Embryonic facial prominence (tissue), 1 donor: ENCODE data around the gene NOX4.

Source experiments
- DNase-seq: peaks from one replicate; pipeline ENCODE4 v3.0.0-alpha.2; 2016; ENCODE audit errors: extremely low spot score

NOX4 gene

GRCh38 chr11:89490981-89491690 is at the start of gene NOX4:
NOX4 (minus strand) TSS chr11:89491375; CDS start chr11:89491246, 129 bp downstream.
- DNase-seq = peak; percentile 40

DNA sequence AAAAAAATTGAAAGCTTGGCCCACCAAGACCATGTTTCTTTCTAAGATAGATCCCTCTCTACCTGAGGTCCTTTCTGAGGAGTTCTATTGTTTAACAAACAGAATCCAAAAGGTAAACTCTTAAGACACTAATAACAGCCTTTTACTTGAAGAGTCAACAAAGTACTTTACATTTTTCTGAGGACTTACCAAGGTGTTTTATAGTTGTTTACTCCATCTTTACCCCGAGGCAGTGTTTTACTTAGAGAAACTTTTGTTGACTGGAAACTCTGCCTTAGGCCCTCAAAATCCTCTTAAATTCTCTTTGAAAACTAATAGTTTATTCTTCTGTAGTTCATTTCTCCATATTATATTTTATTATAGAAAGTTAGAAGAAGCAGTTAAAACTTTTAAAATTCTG is 49.7 kb upstream of the NOX4 start:
- DNase-seq = no peak

- DNase-seq = no peak
Measured at GRCh38 chr11:89537936-89538335, 46.8 kb upstream of the NOX4 start.

GRCh38 chr11:89536926-89537325 is 45.8 kb upstream of the NOX4 start:
- DNase-seq = no peak

DNA sequence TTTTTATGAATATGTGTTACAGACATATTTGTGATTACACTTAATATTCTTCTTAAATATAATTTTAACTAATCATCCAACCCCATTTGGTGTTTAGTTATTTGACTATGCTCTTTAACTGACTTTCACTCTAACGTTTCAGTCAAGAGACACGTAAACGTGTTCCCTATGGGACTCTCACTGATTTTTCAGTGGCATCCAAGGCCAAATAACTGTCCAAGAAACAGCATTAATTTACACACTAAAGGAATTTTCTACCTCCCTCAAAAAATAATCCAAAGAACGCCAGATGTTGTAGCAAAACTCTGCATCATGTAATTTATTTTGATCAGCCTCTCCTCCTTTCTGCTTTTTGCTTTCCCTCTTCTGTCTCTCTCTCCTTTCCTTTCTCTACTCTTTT is 44.0 kb upstream of the NOX4 start:
- DNase-seq = no peak

DNA sequence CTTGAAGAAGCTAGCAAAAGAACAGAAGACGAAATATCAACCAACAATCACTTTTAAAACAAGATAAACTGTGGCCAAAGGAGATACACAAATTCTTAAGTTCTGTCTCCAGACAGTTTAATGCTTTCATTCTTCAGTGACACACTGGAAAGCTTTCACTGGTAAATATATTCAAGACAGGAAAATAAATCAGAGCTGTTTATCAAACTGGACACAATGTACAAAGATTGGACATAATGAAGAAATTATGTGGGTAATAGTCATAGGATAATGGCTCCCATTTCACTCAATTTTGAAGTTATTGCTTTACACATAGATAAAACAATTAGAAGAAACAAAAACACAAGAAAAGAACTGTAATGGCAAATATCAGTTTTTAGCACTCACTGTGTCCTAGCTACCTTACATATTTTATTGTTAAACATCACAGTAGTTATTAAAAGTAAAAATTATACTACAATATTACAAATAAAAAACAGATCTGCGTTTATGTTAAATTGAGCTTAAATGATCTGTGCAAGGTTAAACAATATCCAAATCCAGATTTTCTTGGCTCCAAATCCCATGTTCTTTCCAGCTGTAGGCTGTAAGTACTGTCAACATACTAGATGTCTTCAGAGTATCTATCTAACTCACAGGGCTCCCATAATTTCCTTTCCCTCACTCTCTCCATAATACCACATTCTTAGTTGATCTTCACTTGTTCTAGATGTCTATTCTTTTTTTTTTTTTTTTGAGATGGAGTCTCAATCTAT is 38.6 kb upstream of the NOX4 start:
- no peak for DNase-seq

- DNase-seq = no peak
Measured at GRCh38 chr11:89521792-89522191, 30.6 kb upstream of the NOX4 start.

GRCh38 chr11:89521294-89521693 is 30.1 kb upstream of the NOX4 start:
- no peak for DNase-seq

GRCh38 chr11:89516496-89516895 is 25.3 kb upstream of the NOX4 start:
- no peak for DNase-seq

DNA sequence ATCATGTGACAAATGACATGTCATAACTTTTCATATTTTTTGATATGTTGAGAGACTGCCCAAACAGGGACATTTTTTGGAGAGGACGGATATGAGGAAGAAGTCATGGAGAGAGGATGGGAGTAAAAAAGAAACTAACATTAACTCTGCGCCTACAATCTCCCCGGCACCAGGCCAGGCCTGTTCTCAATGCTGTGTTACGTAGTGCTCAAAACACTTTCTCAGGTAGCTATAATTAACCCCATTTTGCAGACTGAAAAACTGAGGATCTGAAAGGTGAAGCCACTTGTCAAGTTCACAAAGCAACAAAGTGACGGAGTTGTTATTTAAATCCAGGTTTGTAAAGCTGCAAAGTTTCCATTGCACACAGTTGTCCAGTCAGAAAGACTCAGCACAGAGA is 17.4 kb upstream of the NOX4 start:
- no peak for DNase-seq

- DNase-seq = no peak
Measured at GRCh38 chr11:89504270-89504669, 13.1 kb upstream of the NOX4 start.

DNA sequence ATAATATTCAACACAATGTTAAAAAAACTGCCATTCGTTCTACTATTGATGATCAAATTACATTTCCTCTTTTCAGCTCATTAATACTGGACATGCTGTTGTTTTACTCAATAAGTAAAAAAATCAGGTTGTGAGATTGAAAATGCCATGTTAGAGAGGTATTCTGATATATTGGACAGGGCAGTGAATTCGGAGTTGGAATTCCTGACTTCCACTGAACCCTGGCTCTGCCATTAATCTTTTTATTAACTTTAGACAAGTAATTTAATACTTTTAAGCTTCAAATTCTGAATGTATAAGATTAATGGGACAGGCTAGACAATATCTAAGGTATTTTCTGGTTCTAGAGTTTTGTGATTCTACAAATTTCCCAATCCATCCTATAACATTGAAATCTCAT is 12.2 kb upstream of the NOX4 start:
- no peak for DNase-seq

- DNase-seq = no peak
Measured at GRCh38 chr11:89502301-89502700, 11.1 kb upstream of the NOX4 start.

GRCh38 chr11:89500336-89500735 is 9.2 kb upstream of the NOX4 start:
- DNase-seq = no peak

- no peak for DNase-seq
Measured at GRCh38 chr11:89498845-89499448, 7.8 kb upstream of the NOX4 start.

DNA sequence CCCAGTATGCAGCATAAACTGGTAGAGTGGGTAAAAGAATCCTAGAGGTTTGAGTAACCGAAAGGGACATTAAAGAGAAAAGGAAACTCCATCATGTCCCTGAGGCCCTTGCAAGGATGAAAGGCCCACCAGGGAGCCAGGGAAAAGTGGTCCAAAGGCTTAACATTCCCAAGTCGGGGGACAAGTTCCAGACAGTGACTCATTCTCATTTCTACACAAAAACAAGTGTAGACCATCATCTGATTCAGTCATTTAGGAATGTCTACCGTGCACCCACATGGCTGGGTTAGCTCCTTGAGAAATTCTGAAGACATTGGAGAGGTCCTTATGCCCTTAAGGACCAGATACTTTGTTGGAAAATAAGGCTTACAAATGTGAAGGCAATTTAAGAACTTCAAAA is 4.8 kb upstream of the NOX4 start:
- DNase-seq = no peak

- DNase-seq = no peak
Measured at GRCh38 chr11:89493431-89493830, 2.3 kb upstream of the NOX4 start.

- DNase-seq = no peak
Measured at GRCh38 chr11:89490602-89490980, 584 bp downstream of the NOX4 start.

DNA sequence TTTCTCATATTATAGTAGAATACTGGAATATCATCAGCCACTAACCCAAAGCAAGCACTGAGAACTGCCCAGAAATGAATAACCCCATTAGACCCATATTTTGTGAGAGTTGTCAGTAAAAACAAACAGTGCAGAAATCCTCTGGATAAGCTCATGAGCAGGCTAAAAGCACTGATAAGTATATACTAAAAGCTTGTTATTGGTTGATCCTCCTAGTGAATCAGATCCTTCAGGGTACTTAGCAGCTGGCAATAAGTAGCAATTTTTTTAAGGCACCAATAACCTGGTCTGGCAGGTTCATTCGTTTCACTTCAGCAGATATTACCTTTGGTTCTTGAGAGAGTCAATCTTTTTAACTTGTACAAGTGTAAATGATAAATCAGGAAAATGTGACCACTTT is 1.2 kb downstream of the NOX4 start:
- DNase-seq = no peak

- DNase-seq = no peak
Measured at GRCh38 chr11:89487016-89487415, 4.2 kb downstream of the NOX4 start.

- no peak for DNase-seq
Measured at GRCh38 chr11:89484896-89485295, 6.3 kb downstream of the NOX4 start.

GRCh38 chr11:89477175-89477574 is 14.0 kb downstream of the NOX4 start:
- no peak for DNase-seq

DNA sequence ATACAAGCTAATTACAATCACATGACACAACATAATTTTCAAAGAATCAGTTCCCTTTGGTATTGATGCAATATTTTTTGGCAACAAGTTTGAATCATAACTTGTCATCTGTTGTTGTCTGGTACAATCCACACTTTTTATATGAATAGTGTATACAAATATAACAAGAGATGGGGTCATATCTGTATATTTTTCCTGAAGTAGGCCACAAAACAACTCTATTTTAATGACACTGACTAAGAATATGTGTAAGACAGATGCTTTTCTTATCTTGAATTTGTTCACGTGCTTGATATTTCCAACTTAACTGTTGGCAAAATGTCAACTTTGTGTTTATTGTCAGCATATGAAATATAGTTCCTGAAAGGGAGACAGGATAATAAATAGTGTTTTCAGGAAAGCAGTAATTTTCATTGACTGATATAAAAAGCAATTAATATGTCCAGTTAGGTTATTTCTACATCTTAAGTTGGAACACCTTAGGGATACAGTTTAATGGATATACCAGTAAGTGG is 27.9 kb downstream of the NOX4 start:
- DNase-seq = no peak
